ENCODE results near the gene MROH2A. TPM values are rescaled to one million over a fixed set of nuclear protein-coding genes. Genes with fewer than 3 reads are reported as not detected.

MROH2A gene
- total RNA-seq, 4 donors from 2014 or later, result not detected

GRCh38 chr2:233819884-233820773 is 42.0 kb downstream of the MROH2A start:
- Histone ChIP-seq H3K36me3 (no peaks in the 10 kb centered on the region), H3K4me1 (no peaks in the 10 kb centered on the region), H3K27me3 (peaks cover 0 to 5% (median 0%) of the 10 kb centered on the region in 4 donors), H3K27ac (replicated peaks in 1 of 4) (no peak overlapping the region), H3K4me3 (no peak overlapping the region), H3K9me3 (no peaks in the 10 kb centered on the region)
- TF ChIP-seq POLR2A (IDR thresholded peaks at IDR 0.05; ENCODE audit: low read depth) (no peak), POLR2AphosphoS5 (IDR thresholded peaks at IDR 0.05) (no peak), CTCF (IDR thresholded peaks at IDR 0.05) (no peak), EP300 (IDR thresholded peaks at IDR 0.05) (no peak)
- intact Hi-C loops (cut with DNase I), result no loop called here
- WGBS, result 25% methylated on average over 2 of the region's 18 CpGs
- DNase-seq (ENCODE audit: extremely low spot score), result no peak

GRCh38 chr2:233820774-233821105 is 42.6 kb downstream of the MROH2A start:
- Histone ChIP-seq H3K4me3 (no peak overlapping the region), H3K4me1 (no peaks in the 10 kb centered on the region), H3K36me3 (no peaks in the 10 kb centered on the region), H3K9me3 (no peaks in the 10 kb centered on the region), H3K27me3 (peaks cover 0 to 5% (median 0%) of the 10 kb centered on the region in 4 donors), H3K27ac (replicated peaks in 1 of 4) (no peak overlapping the region)
- no peak for TF ChIP-seq EP300 (IDR thresholded peaks at IDR 0.05)
- no peak for TF ChIP-seq CTCF (IDR thresholded peaks at IDR 0.05)
- no peak for TF ChIP-seq POLR2AphosphoS5 (IDR thresholded peaks at IDR 0.05)
- TF ChIP-seq POLR2A (IDR thresholded peaks at IDR 0.05; ENCODE audit: low read depth), result no peak
- intact Hi-C loops (cut with DNase I), result no loop called here
- no peak for DNase-seq (ENCODE audit: extremely low spot score)
- WGBS, result 83% methylated on average over 1 of the region's 6 CpGs

GRCh38 chr2:233821196-233821595 is 43.1 kb downstream of the MROH2A start:
- no peak overlapping the region for H3K4me3 ChIP-seq
- TF ChIP-seq POLR2A (IDR thresholded peaks at IDR 0.05; ENCODE audit: low read depth) (no peak), POLR2AphosphoS5 (IDR thresholded peaks at IDR 0.05) (no peak), EP300 (IDR thresholded peaks at IDR 0.05) (no peak), CTCF (IDR thresholded peaks at IDR 0.05) (no peak)
- DNase-seq (ENCODE audit: extremely low spot score), result no peak
- H3K4me1 ChIP-seq, result no peaks in the 10 kb centered on the region
- H3K27me3 ChIP-seq, result peaks cover 0 to 5% (median 0%) of the 10 kb centered on the region in 4 donors
- no peaks in the 10 kb centered on the region for H3K36me3 ChIP-seq
- H3K9me3 ChIP-seq, result no peaks in the 10 kb centered on the region
- intact Hi-C loops (cut with DNase I), result no loop called here
- no peak overlapping the region for H3K27ac ChIP-seq (replicated peaks in 1 of 4)
- 92% methylated on average over 3 of the region's 3 CpGs for whole genome bisulfite sequencing

GRCh38 chr2:233821709-233822100 is 43.6 kb downstream of the MROH2A start:
- H3K27me3 ChIP-seq, result peaks cover 0 to 5% (median 0%) of the 10 kb centered on the region in 4 donors
- no peak overlapping the region for H3K27ac ChIP-seq (replicated peaks in 1 of 4)
- no CpG with 5 or more reads among the region's 8 CpGs for WGBS
- no peaks in the 10 kb centered on the region for H3K4me1 ChIP-seq
- no peak for DNase-seq (ENCODE audit: extremely low spot score)
- TF ChIP-seq EP300 (IDR thresholded peaks at IDR 0.05) (no peak), POLR2AphosphoS5 (IDR thresholded peaks at IDR 0.05) (no peak), POLR2A (IDR thresholded peaks at IDR 0.05; ENCODE audit: low read depth) (no peak), CTCF (IDR thresholded peaks at IDR 0.05) (no peak)
- no peak overlapping the region for H3K4me3 ChIP-seq
- intact Hi-C loops (cut with DNase I), result no loop called here
- no peaks in the 10 kb centered on the region for H3K36me3 ChIP-seq
- no peaks in the 10 kb centered on the region for H3K9me3 ChIP-seq
